GM12891 (cell line): Measurements from ENCODE around the gene RALGAPB.

Experiments used
- PAX5 ChIP-seq: IDR thresholded peaks from 2 replicates; pipeline ENCODE4 v1.6.1; 2011; ENCODE audit warnings: low read length, moderate library complexity, mild to moderate bottlenecking; ENCODE audit not compliant: insufficient read depth, severe bottlenecking
- POLR2A ChIP-seq: IDR thresholded peaks from 2 replicates; pipeline ENCODE4 v1.6.1; 2011; ENCODE audit warnings: low read depth, low read length, control low read depth
- POLR2AphosphoS5 ChIP-seq: IDR thresholded peaks from 2 replicates; pipeline ENCODE4 v1.6.1; 2011; ENCODE audit warnings: low read depth, low read length, control low read depth
- TAF1 ChIP-seq: IDR thresholded peaks from 2 replicates; pipeline ENCODE4 v1.6.1; 2011; ENCODE audit warnings: low read depth, low read length, control low read depth

DNA sequence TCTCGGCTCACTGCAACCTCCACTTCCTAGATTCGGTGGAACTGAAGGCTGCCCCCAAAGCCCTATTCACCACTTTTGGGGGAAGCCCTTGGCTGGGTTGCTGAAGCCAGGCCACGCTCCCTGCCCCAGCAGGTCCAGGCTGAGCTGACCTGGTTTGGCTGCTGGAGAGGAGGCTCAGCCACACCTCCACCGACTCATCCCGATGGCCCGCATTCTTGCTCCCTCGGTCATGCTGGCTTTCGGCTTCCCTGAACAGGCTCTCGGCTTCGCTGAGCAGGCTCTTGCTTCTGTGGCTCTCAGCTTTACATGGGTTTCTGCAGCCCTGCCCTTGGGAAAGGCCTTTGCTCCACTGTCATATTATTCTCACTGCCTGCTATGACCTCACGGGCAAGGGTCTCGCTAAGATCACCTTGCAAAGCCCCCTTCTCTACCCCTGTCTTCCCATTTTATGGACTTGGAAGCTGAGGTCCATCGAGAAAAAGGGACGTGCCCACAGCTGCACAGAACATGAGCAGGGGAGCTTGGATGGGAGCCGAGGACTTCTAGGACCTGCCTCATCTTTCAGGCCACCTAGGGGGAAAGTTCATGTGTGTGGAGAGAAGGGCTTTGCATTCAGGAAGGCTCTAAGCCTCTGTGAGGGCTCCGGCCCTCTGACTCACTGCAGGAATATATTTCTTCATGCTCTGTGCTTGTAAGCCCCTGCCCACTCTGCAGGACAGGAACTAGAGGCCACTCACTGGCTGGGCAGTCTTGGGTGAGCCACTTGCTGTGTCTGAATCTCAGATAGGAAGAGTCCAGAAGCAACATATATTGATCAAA is 144.6 kb downstream of the RALGAPB start:
- no peak for TF ChIP-seq POLR2AphosphoS5
- TF ChIP-seq TAF1, result no peak
- no peak for TF ChIP-seq POLR2A
- no peak for TF ChIP-seq PAX5
